GM10248 (cell line): ENCODE measurements around the gene TRIM65.

Experiments
- CTCF ChIA-PET: fragments of 300-600 bp; sonication (Branson Sonifier 250); formaldehyde crosslinking; extraction: SDS; loops from one replicate; lab custom pipeline; 2021; ENCODE audit warnings: antibody characterized with exemption; lab: Yijun Ruan, JAX
- POLR2A ChIA-PET: fragments of 350-650 bp; sonication (Branson Sonifier 250); formaldehyde crosslinking; extraction: SDS; loops from one replicate; lab custom pipeline; 2020; ENCODE audit warnings: antibody characterized with exemption; lab: Yijun Ruan, JAX
- DNase-seq: peaks from one replicate; pipeline ENCODE4 v3.0.0; 2012; ENCODE audit errors: extremely low spot score
- CTCF ChIP-seq: IDR thresholded peaks from 2 replicates; pipeline ENCODE4 v1.5.1; 2012; ENCODE audit warnings: mild to moderate bottlenecking, low read depth; ENCODE audit errors: extremely low read depth, missing control alignments, control extremely low read depth

TRIM65 gene

GRCh38 chr17:75914643-75915267 lies 18.0 kb upstream of the TRIM65 start:
- no peak for TF ChIP-seq CTCF
- no peak for DNase-seq
- CTCF ChIA-PET, result interaction anchor here (1.3 to 5.0 kb wide), 3 partner anchors 9 to 91 kb away, joined by 4 to 27 read pairs (median 10); no protein-coding TSS in a partner anchor
- POLR2A ChIA-PET, result interaction anchor here (0.9 kb wide), 1 partner anchor 60 kb away, joined by 7 read pairs; the partner anchor contains the start of gene WBP2

- POLR2A ChIA-PET, result interaction anchor here (0.9 kb wide), 1 partner anchor 58 kb away, joined by 7 read pairs; the partner anchor contains the start of gene WBP2
These were observed 16.9 kb upstream of the TRIM65 start for GRCh38 chr17:75913537-75914210.

GRCh38 chr17:75910699-75911098 lies 13.9 kb upstream of the TRIM65 start:
- no peak for TF ChIP-seq CTCF
- CTCF ChIA-PET, result interaction anchor here (1.0 to 12.4 kb wide), 6 partner anchors 9 to 388 kb away, joined by 3 to 239 read pairs (median 6); partner anchors contain the start of genes CDK3 and TRIM65
- DNase-seq, result no peak
- POLR2A ChIA-PET, result interaction anchor here (0.7 kb wide), 1 partner anchor 98 kb away, joined by 3 read pairs; no protein-coding TSS in a partner anchor

More at GRCh38 chr17:75913537-75914210, 16.9 kb upstream of the TRIM65 start:
- CTCF ChIA-PET, result interaction anchor here (12.4 kb wide), 1 partner anchor 93 kb away, joined by 239 read pairs; the partner anchor contains the start of gene CDK3
- no peak for TF ChIP-seq CTCF
- no peak for DNase-seq

- CTCF ChIA-PET, result interaction anchor here (0.6 to 12.4 kb wide), 7 partner anchors 10 to 97 kb away, joined by 3 to 239 read pairs (median 6); partner anchors contain the start of genes CDK3 and TRIM65
- POLR2A ChIA-PET, result interaction anchor here (0.7 kb wide), 1 partner anchor 137 kb away, joined by 5 read pairs; no protein-coding TSS in a partner anchor
- no peak for DNase-seq
- no peak for TF ChIP-seq CTCF
These were observed 13.1 kb upstream of the TRIM65 start for GRCh38 chr17:75909812-75910274.

GRCh38 chr17:75909051-75909811 lies 12.5 kb upstream of the TRIM65 start:
- POLR2A ChIA-PET, result interaction anchor here (0.7 kb wide), 1 partner anchor 137 kb away, joined by 5 read pairs; no protein-coding TSS in a partner anchor
- CTCF ChIA-PET, result interaction anchor here (0.6 to 12.4 kb wide), 7 partner anchors 10 to 97 kb away, joined by 3 to 239 read pairs (median 6); partner anchors contain the start of genes CDK3 and TRIM65
- no peak for DNase-seq
- TF ChIP-seq CTCF, result no peak
